GM23248 (cell line): ENCODE measurements around the gene JDP2.

ENCODE experiments used
- EZH2 ChIP-seq: fragments of 200-600 bp; sonication (generic); IDR thresholded peaks from 2 replicates; pipeline ENCODE4 v1.6.1; 2018; ENCODE audit warnings: antibody characterized with exemption, mild to moderate bottlenecking; ENCODE audit not compliant: insufficient read depth, poor library complexity, severe bottlenecking
- EZH2phosphoT487 ChIP-seq: fragments of 200-600 bp; sonication (generic); IDR thresholded peaks from 2 replicates; pipeline ENCODE4 v1.6.1; 2018; ENCODE audit warnings: antibody characterized with exemption, moderate library complexity, mild to moderate bottlenecking, low read depth; ENCODE audit not compliant: insufficient read depth

GRCh38 chr14:75497701-75498100 lies 69.9 kb downstream of the JDP2 start:
- TF ChIP-seq EZH2phosphoT487 (no peak), EZH2 (no peak)
